Measurements from ENCODE around the gene NIM1K.

NIM1K gene

DNA sequence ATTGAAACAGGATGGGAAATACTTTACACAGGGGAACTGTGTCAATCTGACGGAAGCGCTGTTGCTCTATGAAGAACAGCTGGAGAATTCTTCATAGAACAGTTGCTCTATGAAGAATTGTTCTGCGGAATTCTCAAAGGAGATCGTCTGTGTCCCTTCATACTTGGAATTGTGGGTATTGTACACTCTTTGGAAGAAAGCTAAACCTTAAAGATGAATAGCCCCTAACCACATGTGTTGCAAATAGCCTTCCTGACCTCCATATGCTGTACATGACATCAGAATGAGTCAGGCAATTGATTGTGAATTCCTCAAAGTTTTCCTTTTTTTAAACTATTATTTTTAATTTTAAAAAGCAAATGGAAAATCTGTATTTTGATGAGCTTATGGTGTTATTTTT is 15.6 kb downstream of the NIM1K start:
- no peak for DNase-seq (ENCODE audit: low read depth in 1 of 2, low spot score in 1 of 2)
- TF ChIP-seq POLR2AphosphoS5 (IDR thresholded peaks at IDR 0.05; ENCODE audit: low read depth) = no peak
- TF ChIP-seq, protein P1, sequence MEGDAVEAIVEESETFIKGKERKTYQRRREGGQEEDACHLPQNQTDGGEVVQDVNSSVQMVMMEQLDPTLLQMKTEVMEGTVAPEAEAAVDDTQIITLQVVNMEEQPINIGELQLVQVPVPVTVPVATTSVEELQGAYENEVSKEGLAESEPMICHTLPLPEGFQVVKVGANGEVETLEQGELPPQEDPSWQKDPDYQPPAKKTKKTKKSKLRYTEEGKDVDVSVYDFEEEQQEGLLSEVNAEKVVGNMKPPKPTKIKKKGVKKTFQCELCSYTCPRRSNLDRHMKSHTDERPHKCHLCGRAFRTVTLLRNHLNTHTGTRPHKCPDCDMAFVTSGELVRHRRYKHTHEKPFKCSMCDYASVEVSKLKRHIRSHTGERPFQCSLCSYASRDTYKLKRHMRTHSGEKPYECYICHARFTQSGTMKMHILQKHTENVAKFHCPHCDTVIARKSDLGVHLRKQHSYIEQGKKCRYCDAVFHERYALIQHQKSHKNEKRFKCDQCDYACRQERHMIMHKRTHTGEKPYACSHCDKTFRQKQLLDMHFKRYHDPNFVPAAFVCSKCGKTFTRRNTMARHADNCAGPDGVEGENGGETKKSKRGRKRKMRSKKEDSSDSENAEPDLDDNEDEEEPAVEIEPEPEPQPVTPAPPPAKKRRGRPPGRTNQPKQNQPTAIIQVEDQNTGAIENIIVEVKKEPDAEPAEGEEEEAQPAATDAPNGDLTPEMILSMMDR (IDR thresholded peaks at IDR 0.05; ENCODE audit: insufficient read depth, low read length) = no peak
- TF ChIP-seq, protein P2, sequence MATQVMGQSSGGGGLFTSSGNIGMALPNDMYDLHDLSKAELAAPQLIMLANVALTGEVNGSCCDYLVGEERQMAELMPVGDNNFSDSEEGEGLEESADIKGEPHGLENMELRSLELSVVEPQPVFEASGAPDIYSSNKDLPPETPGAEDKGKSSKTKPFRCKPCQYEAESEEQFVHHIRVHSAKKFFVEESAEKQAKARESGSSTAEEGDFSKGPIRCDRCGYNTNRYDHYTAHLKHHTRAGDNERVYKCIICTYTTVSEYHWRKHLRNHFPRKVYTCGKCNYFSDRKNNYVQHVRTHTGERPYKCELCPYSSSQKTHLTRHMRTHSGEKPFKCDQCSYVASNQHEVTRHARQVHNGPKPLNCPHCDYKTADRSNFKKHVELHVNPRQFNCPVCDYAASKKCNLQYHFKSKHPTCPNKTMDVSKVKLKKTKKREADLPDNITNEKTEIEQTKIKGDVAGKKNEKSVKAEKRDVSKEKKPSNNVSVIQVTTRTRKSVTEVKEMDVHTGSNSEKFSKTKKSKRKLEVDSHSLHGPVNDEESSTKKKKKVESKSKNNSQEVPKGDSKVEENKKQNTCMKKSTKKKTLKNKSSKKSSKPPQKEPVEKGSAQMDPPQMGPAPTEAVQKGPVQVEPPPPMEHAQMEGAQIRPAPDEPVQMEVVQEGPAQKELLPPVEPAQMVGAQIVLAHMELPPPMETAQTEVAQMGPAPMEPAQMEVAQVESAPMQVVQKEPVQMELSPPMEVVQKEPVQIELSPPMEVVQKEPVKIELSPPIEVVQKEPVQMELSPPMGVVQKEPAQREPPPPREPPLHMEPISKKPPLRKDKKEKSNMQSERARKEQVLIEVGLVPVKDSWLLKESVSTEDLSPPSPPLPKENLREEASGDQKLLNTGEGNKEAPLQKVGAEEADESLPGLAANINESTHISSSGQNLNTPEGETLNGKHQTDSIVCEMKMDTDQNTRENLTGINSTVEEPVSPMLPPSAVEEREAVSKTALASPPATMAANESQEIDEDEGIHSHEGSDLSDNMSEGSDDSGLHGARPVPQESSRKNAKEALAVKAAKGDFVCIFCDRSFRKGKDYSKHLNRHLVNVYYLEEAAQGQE (IDR thresholded peaks at IDR 0.05; ENCODE audit: insufficient replicate concordance, low read depth) = no peak
- no peak for TF ChIP-seq GABPA (IDR thresholded peaks at IDR 0.05; ENCODE audit: low read depth)
- TF ChIP-seq SPI1 (IDR thresholded peaks at IDR 0.05; ENCODE audit: borderline replicate concordance, low read depth) = no peak
- Histone ChIP-seq H3K27me3 (ENCODE audit: insufficient read depth, poor library complexity, severe bottlenecking) (peaks cover 21% of the 10 kb centered on the region), H3K27ac (replicated peaks) (no peak overlapping the region), H3K4me3 (replicated peaks; ENCODE audit: insufficient read depth, low read length) (no peak overlapping the region)

DNA sequence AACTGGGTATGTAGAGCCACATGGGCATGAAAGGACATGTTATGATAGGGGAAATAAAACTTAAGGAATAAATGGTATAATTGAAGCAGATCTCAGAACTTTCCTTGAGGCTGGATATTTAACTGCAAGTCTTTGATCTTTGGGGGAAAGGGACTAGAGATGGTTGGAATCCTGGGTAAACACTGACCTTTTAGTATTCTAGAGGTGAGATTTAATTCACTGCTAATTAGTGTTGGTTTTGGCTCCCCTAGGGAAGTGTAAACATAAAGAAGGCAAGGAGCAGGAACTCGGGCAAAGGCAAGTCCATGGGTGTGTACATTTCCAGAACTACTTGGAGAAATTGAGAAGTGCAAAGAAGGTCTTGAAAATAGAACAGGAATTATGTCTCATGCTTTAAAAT is 16.6 kb downstream of the NIM1K start:
- TF ChIP-seq POLR2AphosphoS5 (IDR thresholded peaks at IDR 0.05; ENCODE audit: low read depth) (no peak), SPI1 (IDR thresholded peaks at IDR 0.05; ENCODE audit: borderline replicate concordance, low read depth) (no peak), GABPA (IDR thresholded peaks at IDR 0.05; ENCODE audit: low read depth) (no peak)
- TF ChIP-seq, protein P2 (IDR thresholded peaks at IDR 0.05; ENCODE audit: insufficient replicate concordance, low read depth) = no peak
- TF ChIP-seq, protein P1 (IDR thresholded peaks at IDR 0.05; ENCODE audit: insufficient read depth, low read length) = no peak
- DNase-seq (ENCODE audit: low read depth in 1 of 2, low spot score in 1 of 2) = no peak
- Histone ChIP-seq H3K4me3 (replicated peaks; ENCODE audit: insufficient read depth, low read length) (no peak overlapping the region), H3K27me3 (ENCODE audit: insufficient read depth, poor library complexity, severe bottlenecking) (peaks cover 23% of the 10 kb centered on the region), H3K27ac (replicated peaks) (no peak overlapping the region)

GRCh38 chr5:43209060-43209459 is 17.0 kb downstream of the NIM1K start:
- H3K27me3 ChIP-seq (ENCODE audit: insufficient read depth, poor library complexity, severe bottlenecking) = peaks cover 23% of the 10 kb centered on the region
- no peak overlapping the region for H3K27ac ChIP-seq (replicated peaks)
- TF ChIP-seq, protein P2 (IDR thresholded peaks at IDR 0.05; ENCODE audit: insufficient replicate concordance, low read depth) = no peak
- TF ChIP-seq SPI1 (IDR thresholded peaks at IDR 0.05; ENCODE audit: borderline replicate concordance, low read depth) (no peak), POLR2AphosphoS5 (IDR thresholded peaks at IDR 0.05; ENCODE audit: low read depth) (no peak), GABPA (IDR thresholded peaks at IDR 0.05; ENCODE audit: low read depth) (no peak)
- TF ChIP-seq, protein P1 (IDR thresholded peaks at IDR 0.05; ENCODE audit: insufficient read depth, low read length) = no peak
- no peak overlapping the region for H3K4me3 ChIP-seq (replicated peaks; ENCODE audit: insufficient read depth, low read length)
- DNase-seq (ENCODE audit: low read depth in 1 of 2, low spot score in 1 of 2) = no peak

Measured in HL-60 (cell line).